Adipocyte (in vitro differentiated cells): Measurements from ENCODE around the gene CHRNE.
"Not testable (repeated sequence)": the region's sequence is repeated elsewhere in the genome, so short reads cannot be mapped to it uniquely, and the experiment has no call there.

Experiments
- DNase-seq: peaks from one replicate; pipeline ENCODE4 v3.0.0-alpha.2; 2015; ENCODE audit warnings: low read depth
- H3K27me3 ChIP-seq: replicated peaks from 2 replicates; pipeline ENCODE4 v1.7.0; 2013; ENCODE audit warnings: mild to moderate bottlenecking, low read length, moderate library complexity; ENCODE audit not compliant: control insufficient read depth, insufficient read depth
- H3K36me3 ChIP-seq: 2 replicates; pipeline ENCODE4 v1.7.0; 2013; ENCODE audit warnings: low read length, mild to moderate bottlenecking, moderate library complexity; ENCODE audit not compliant: control insufficient read depth, insufficient read depth, severe bottlenecking
- H3K4me1 ChIP-seq: 2 replicates; pipeline ENCODE4 v1.7.0; 2013; ENCODE audit warnings: mild to moderate bottlenecking, low read length, moderate library complexity; ENCODE audit not compliant: control insufficient read depth, insufficient read depth
- H3K4me3 ChIP-seq: 2 replicates; pipeline ENCODE4 v1.7.0; 2013; ENCODE audit warnings: mild to moderate bottlenecking, low read length, moderate library complexity
- H3K9ac ChIP-seq: 2 replicates; pipeline ENCODE4 v1.7.0; 2013; ENCODE audit warnings: mild to moderate bottlenecking, low read length, moderate library complexity
- H3K9me3 ChIP-seq: 2 replicates; pipeline ENCODE4 v1.7.0; 2013; ENCODE audit warnings: mild to moderate bottlenecking, low read length, moderate library complexity; ENCODE audit not compliant: control insufficient read depth

The CHRNE gene

DNA sequence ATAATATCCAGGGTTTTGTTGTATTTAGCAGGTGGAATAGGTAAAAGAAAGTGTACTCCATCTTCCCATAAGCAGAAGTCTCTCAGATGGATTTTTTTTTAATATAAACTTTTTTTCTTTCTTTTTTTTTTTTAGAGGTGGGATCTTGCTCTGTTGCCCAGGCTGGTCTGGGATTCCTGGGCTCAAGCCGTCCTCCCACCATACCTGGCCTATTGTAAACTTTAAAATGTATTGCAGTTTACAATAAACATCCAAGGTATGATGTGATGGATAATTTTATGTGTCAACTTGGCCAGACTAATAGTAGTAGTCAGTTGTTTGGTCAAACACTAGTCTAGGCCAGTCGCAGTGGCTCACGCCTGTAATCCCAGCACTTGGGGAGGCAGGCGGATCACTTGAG is 18.4 kb upstream of the CHRNE start:
- Histone ChIP-seq H3K9ac (no peak overlapping the region), H3K36me3 (no peaks in the 10 kb centered on the region), H3K4me3 (no peak overlapping the region), H3K9me3 (no peaks in the 10 kb centered on the region), H3K27me3 (no peaks in the 10 kb centered on the region), H3K4me1 (peaks cover 20% of the 10 kb centered on the region)
- DNase-seq, result no peak

DNA sequence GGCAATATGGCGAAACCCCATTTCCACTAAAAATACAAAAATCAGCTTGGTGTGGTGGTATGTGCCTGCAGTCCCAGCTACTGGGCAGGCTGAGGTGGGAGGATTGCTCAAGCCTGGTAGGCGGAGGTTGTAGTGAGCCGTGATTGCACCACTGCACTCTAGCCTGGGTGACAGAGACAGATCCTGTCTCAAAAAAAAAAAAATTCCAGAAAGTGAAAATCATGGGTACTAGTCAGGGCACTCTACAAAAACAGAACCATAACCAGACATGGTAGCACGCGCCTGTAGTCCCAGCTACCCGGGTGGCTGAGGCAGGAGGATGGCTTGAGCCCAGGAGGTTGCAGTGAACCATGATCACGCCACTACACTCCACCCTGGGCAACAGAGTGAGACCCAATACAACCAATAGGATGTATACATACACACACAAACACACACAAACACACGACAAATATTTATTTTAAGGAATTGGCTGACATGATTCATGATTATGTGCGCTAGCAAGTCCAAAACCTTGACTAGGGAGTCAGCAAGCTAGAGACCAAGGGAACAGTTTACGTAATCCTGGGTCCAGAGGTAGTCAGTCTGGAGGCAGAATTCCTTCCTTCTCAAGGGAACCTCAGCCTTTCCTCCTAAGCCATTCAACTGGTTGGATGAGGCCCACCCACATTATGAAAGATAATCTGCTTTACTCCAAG is 17.6 kb upstream of the CHRNE start:
- peak; percentile 62 for DNase-seq

DNA sequence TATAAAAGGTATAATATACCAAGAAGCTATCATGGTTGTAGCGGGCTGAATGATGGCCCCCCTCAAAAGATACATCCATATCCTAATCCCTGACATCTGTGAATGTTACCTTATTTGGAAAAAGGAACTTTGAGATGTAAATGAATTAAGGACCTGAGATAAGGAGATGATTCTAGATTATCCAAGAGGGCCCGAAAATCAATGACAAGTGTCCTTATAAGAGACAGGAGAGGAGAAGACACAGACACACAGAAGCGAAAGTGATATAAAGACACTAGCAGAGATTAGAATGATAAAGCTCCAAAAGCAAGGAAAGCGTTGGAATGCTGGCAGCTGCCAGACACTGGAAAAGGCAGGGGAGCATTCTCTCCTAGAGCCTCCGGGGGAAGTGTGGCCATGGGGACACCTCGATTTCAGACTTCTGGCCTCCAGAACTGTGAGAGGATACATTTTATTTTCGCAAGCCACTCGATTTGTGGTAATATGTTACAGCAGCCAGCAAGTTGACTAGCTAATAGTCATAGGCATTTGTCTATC is 16.7 kb upstream of the CHRNE start:
- no peaks in the 10 kb centered on the region for H3K27me3 ChIP-seq
- no peaks in the 10 kb centered on the region for H3K9me3 ChIP-seq
- H3K36me3 ChIP-seq, result no peaks in the 10 kb centered on the region
- H3K4me1 ChIP-seq, result peaks cover 20% of the 10 kb centered on the region
- peak overlapping the region; percentile 35 for H3K4me3 ChIP-seq
- no peak for DNase-seq
- peak overlapping the region; percentile 59 for H3K9ac ChIP-seq

More for the DNA sequence above, 17.6 kb upstream of the CHRNE start:
- Histone ChIP-seq H3K27me3 (no peaks in the 10 kb centered on the region), H3K4me3 (peak overlapping the region; percentile 62), H3K36me3 (no peaks in the 10 kb centered on the region), H3K9me3 (no peaks in the 10 kb centered on the region), H3K9ac (peak overlapping the region; percentile 30), H3K4me1 (peaks cover 20% of the 10 kb centered on the region)

DNA sequence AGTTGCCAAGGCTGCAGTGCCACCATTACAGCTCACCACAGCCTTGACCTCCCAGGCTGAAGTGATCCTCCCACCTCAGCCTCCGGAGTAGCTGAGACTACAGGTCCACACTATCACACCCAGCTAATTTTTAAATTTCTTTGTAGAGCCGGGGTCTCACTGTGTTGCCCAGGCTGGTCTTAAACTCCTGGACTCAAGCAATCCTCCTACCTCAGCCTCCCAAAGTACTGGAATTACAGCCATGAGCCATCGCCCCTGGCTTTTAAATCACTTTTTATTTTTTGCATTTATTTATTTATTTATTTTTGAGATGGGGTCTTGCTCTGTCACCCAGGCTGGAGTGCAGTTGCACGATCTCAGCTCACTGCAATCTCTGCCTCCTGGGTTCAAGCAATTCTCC is 11.7 kb upstream of the CHRNE start:
- H3K9ac ChIP-seq, result not testable (repeated sequence)

DNA sequence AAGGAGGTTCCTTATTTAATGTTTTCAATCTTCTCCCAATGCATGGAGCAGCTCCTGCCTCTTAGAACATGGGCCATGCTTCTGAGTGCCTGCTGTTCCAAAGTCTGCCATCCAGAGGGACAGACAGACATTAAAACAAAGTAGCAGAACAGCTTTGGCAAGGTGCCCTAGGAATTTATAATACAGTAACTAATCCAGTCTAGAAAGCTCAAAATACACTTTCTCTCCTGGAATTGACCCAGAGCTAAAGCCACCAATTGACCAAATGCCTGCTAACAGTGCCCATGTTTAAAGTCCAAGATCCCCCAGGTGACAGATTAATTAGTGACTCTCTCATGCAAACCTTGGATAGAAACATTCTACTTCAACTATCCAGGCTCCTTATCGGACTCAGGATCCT is 11.1 kb upstream of the CHRNE start:
- no peak overlapping the region for H3K4me3 ChIP-seq
- DNase-seq, result peak; percentile 27

More for the DNA sequence above, 11.7 kb upstream of the CHRNE start:
- not testable (repeated sequence) for DNase-seq, H3K9me3 ChIP-seq, H3K4me3 ChIP-seq, H3K4me1 ChIP-seq, H3K27me3 ChIP-seq, H3K36me3 ChIP-seq

DNA sequence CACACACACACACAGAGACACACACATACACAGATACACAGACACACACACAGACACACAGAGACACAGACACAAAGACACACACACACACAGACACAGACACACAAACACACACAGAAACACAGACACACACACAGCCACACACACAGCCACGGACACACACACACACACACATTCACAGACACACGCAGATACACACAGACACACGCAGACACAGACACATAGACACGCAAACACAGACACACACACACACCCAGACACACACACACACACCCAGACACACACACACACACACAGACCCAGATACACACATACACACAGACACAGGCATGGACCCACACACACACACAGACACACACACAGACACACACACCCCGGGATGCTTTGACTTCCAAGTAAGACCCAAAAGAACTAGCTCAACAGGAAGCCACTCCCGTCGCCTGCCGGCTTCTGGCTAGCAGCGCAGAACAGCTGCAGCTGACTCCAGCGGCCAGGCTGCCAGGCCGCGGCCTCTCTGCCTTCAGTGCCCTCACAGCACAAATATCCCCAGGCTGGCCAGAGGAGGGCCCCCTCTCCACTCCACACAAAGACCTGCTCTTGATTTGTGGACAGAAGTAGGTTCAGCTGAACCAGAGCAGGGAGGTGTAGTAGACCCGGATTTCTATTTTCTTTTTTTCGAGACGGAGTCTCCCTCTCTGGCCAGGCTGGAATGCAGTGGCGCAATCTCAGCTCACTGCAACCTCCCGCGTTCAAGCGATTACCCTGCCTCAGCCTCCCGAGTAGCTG is 6.0 kb upstream of the CHRNE start:
- Histone ChIP-seq H3K27me3 (peaks cover 10% of the 10 kb centered on the region), H3K36me3 (no peaks in the 10 kb centered on the region), H3K4me1 (peaks cover 14% of the 10 kb centered on the region), H3K9me3 (no peaks in the 10 kb centered on the region), H3K9ac (peak overlapping the region; percentile 70), H3K4me3 (no peak overlapping the region)
- DNase-seq, result peak; percentile 89

More for the DNA sequence above, 11.1 kb upstream of the CHRNE start:
- Histone ChIP-seq H3K4me1 (peaks cover 8% of the 10 kb centered on the region), H3K9me3 (no peaks in the 10 kb centered on the region), H3K9ac (no peak overlapping the region), H3K36me3 (no peaks in the 10 kb centered on the region), H3K27me3 (no peaks in the 10 kb centered on the region)

DNA sequence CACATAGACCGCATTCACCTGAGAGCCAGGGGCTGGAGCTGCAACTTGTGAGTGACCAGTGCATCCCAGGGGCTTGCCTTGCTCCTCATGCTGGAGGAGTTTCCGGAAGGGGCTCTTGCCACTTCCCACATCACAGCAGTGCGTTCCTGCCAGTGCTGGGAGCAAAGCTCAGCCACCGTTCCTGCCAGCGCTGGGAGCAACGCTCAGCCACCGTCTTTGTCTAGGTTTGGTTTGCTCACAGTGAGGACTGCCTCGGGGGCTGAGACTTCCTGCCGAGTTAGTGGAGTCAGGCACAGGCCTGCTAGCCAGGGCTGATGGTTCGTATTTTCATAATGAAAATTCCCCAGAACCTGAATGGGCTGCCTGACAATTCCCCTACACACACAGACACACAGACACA is 5.4 kb upstream of the CHRNE start:
- peaks cover 10% of the 10 kb centered on the region for H3K27me3 ChIP-seq
- no peaks in the 10 kb centered on the region for H3K9me3 ChIP-seq
- H3K36me3 ChIP-seq, result no peaks in the 10 kb centered on the region
- H3K9ac ChIP-seq, result peak overlapping the region; percentile 70
- H3K4me1 ChIP-seq, result peaks cover 13% of the 10 kb centered on the region
- DNase-seq, result no peak
- no peak overlapping the region for H3K4me3 ChIP-seq

DNA sequence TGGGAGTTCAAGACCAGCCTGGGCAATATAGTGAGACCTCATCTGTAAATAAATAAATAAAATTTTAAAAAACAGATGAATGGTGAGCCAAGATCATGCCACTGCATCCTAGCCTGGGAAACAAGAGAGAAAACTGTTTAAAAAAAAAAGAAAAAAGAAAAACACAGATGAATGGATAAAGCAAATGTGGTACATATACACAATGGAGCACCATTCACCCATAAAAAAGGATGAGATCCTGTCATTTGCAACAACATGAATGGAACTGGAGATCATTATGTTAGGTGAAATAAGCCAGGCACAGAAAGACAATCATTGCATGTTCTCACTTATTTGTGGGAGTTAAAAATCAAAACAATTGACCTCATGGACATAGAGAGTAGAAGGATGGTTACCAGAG is 3.7 kb upstream of the CHRNE start:
- H3K4me3 ChIP-seq, DNase-seq: not testable (repeated sequence)
- peaks cover 10% of the 10 kb centered on the region for H3K27me3 ChIP-seq

DNA sequence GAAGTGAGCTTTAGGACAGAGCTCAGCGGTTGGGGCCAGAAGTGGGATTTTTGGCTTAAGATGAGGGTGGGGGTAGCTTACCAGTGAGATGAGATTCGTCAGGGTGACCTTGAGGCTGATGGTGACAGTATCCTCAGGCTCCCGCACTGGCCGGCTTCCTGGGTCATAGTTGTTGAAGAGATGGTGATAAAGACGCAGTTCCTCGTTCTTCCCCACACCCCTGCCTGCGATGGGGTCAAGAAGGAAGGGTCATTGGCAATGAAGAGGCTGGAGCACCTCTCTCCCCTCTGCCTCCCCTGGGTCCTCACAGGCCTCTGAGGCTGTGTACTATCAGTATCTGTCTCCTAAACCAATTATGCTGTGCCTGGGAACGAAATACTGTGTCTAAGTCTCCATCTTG is 358 bp downstream of the CHRNE start:
- Histone ChIP-seq H3K36me3 (no peaks in the 10 kb centered on the region), H3K9me3 (no peaks in the 10 kb centered on the region), H3K4me1 (peaks cover 6% of the 10 kb centered on the region), H3K4me3 (no peak overlapping the region), H3K9ac (no peak overlapping the region), H3K27me3 (peaks cover 10% of the 10 kb centered on the region)
- DNase-seq, result no peak

More for the DNA sequence above, 3.7 kb upstream of the CHRNE start:
- not testable (repeated sequence) for H3K36me3 ChIP-seq, H3K9ac ChIP-seq, H3K9me3 ChIP-seq
- peaks cover 13% of the 10 kb centered on the region for H3K4me1 ChIP-seq

DNA sequence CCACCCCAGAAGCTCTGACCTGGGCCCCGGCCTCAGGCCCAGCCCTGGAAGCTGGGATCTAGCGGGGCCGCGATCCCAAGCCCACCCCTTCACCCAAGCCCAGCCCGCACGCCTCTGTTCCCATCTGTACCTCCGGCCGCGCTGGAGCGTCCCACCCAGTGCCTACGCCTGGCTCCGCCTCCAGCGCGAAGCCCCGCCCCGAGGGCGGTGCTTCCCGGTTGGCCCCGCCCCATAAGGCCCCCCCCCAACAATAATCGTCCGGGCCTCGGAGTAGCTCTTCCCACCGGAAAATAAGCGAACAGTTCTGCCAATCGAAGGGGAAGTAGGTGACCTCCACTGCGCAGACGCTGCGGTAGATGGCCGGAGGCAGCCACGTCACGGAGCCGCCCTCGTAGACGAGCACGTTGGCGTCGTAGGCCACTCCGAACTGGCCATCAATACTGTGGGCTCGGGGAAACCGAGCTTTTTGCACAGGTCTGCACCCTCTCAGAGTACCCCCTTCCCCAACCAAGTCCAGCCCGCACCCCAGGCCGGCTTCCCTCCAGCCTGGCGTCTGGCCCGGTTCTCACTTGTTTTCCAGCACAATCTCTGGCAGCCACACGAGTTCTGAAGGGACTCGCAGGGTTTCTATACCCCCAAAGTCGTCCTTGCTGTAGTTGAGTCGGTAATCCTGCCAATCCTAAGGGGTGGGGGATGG is 1.1 kb downstream of the CHRNE start:
- DNase-seq, result peak; percentile 24
- Histone ChIP-seq H3K9me3 (no peaks in the 10 kb centered on the region), H3K27me3 (peaks cover 10% of the 10 kb centered on the region), H3K9ac (no peak overlapping the region), H3K4me3 (no peak overlapping the region), H3K36me3 (no peaks in the 10 kb centered on the region), H3K4me1 (peaks cover 6% of the 10 kb centered on the region)

DNA sequence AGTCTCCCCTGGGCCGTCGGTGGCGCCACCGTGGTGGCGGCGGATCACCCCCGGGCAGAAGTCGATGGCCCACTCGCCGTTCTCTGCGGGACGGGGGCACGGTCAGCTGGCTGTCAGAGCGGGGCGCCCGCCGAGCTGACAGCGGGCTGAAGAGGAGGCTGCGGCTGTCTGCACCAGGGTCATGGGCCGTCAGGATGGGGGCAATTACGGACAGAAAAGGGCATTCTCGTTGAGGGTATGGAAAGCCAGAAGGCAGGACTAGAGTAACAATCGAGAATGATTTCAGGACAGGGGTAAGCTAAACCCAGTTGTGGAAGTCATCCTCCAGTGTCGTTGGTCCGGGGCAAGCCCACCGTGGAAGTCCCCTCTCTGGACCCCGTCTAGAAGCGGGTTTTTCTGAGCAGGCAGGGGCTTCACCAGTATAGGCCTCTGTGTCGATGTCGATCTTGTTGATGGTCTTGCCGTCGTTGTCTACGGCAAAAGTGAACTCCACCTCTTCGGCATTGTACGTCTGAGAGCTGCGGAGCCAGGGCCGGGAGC is 1.7 kb downstream of the CHRNE start:
- Histone ChIP-seq H3K36me3 (peaks cover 6% of the 10 kb centered on the region), H3K9me3 (no peaks in the 10 kb centered on the region), H3K4me1 (peaks cover 6% of the 10 kb centered on the region), H3K9ac (no peak overlapping the region), H3K4me3 (no peak overlapping the region), H3K27me3 (peaks cover 10% of the 10 kb centered on the region)
- DNase-seq, result no peak
